Mammary microvascular endothelial cell (primary cell): Measurements from ENCODE around the gene IFIT1B. TPM values are rescaled to one million over a fixed set of nuclear protein-coding genes. Genes with fewer than 3 reads are reported as not detected.

Source experiments
- total RNA-seq: library from RNA; depleted of rRNA; stranded (reverse); fragments of >200 nt; gene quantifications from 2 replicates; pipeline ENCODE4 v1.2.3, GENCODE V29; 2015

IFIT1B gene, protein sequence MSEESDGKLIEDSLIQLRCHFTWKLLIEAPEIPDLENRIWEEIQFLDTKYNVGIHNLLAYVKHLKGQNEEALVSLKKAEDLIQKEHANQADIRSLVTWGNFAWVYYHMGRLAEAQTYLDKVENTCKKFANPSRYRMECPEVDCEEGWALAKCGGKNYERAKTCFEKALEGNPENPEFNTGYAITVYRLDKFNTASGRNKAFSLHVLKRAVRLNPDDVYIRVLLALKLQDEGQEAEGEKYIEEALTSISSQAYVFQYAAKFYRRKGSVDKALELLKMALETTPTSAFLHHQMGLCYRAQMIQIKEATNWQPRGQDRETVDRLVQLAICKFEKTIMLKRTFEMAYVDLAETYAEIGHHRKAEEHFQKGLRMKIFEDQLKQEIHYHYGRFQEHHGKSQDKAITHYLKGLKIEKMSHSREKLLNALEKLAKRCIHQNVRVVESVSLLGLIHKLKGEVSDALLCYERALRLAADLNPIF
- 0.34 TPM in 1 of 2 replicates, not detected in the other for total RNA-seq

DNA sequence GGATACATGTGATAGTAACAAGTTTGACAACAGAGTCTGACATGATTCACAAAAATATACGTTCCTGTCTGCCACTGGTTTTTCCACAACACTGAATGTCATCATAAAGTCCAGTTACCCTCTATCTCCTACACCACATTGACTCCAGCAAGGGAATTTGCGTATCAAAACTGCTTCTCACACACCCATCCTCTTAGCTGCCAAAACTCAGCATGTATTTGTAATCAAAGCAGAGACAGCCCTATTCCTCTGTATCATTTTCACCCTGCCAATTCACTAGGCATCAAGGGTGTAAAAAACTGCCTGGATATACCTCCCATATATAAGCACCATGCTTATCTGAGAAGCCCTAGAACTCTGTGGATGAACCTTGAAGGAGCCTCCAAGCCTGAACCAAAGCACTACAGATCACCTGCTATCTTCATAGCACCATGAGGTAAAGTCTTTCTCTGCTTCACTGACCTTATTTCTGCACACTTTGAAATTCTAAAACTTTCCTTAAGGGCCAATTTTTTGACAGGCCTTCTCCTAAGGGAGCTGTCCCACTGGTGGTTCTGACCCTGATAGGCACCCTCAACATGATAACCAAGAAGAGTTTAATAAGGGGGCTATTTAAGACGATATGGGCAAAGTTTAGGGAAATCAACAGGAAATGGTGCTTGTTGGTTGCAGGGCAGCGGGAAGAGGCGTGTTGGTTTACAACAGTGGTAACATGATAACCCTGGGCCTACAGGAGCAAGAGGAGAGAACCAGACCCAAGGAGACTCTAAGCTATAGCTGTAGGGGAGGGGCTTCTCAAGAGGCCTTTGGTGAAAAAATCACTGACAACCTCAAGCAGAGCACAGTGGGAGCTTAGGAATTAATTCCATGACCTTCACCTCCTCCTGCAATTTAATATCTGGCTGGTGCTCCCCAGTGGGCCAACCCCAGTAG, at the start of gene IFIT1B:
IFIT1B (plus strand) TSS at position 352 of the 933 bp plus-strand sequence; CDS start at position 432, 80 bp downstream.

DNA sequence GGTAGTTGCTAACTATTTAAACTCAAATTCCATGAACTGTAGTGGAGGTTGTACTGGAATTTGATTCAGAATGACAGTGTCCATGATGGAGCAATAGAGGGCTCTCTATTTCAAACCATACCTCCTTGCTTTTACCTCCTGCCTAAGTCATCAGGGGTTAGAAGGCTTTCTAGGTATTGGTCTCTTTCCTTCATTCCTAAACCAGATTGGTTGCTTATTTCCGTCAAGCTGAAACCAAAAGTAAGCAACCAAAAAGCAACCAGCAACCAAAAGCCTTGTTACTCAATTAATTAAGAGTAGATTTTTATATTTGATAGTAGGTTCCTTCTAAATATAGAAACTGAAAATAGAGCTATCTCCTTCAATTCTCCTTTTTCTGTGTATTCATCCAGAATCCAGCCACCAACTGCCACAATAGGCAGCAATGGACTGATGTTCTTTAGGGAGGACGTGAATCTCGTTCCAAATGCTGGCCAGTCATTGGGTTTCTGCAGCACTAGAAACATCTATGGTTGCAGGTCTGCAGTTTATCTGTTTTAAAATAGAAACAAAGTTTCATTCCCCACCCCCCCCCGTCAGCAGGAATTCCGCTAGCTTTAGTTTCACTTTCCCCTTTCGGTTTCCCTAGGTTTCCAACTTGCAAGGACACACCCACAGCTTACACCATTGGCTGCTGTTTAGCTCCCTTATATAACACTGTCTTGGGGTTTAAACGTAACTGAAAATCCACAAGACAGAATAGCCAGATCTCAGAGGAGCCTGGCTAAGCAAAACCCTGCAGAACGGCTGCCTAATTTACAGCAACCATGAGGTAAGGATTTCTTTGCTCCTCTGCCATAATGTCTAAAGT, 14.3 kb downstream of the IFIT1B start, which contains the start of gene IFIT1:
IFIT1 (plus strand) TSS at position 717 of the 850 bp plus-strand sequence; CDS start at position 807, 90 bp downstream.

DNA sequence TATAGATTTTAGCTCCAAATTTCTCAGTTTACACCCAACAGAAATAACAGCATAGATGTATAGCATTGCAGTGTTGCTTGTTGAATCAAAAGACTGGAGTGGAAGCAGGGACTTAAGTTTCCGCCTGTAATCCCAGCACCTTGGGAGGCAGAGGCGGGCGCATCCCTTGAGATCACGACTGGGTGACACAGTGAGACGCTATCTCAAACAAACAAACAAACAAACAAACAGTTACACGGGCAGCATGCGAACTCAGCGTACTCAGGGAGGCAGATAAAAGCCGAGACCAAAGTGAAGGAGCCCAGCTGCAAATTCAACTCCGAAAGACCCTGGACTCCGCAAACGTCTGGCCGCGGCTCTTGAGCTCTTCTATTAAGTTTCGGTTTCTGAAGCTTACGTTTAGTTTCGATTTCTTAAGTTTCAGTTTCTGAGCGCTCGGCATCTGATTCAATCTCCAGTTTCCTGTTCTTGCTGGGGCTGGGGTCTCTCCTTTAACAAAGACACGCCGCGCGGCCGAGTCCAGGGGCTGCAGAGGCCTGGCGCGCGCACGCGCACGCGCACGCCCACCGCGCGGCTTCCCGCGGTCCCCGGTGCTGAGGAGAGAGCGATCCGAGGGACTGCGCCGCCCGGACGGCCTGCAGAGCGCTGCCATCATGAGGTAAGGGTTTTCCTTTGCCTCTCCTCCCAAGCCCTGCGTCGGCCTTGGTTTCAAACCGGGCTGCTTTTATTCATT, 36.5 kb downstream of the IFIT1B start, which contains the start of gene IFIT5:
IFIT5 (plus strand) TSS at position 423 of the 733 bp plus-strand sequence; CDS start at position 654, 231 bp downstream.

Other genes with a start within 250 kb of the IFIT1B start
- 4.4 and 6.7 TPM in 2 replicates for gene CH25H, start 170.7 kb upstream of the IFIT1B start, total RNA-seq
- gene LIPA, start 126.3 kb upstream of the IFIT1B start, total RNA-seq, result 49.4 and 54.9 TPM in 2 replicates
- gene IFIT2, start 76.0 kb upstream of the IFIT1B start, total RNA-seq, result 5.5 and 5.9 TPM in 2 replicates
- gene IFIT3, start 50.1 kb upstream of the IFIT1B start, total RNA-seq, result 61.5 and 61.6 TPM in 2 replicates
- gene IFIT1, start 14.6 kb downstream of the IFIT1B start, total RNA-seq, result 33.7 and 44.0 TPM in 2 replicates
- 17.1 and 19.8 TPM in 2 replicates for gene IFIT5, start 36.5 kb downstream of the IFIT1B start, total RNA-seq
- gene SLC16A12, start 157.5 kb downstream of the IFIT1B start, total RNA-seq, result not detected in 2 replicates